8988T (cell line): ENCODE measurements around the gene RMDN2.
"Not testable (repeated sequence)": the region's sequence is repeated elsewhere in the genome, so short reads cannot be mapped to it uniquely, and the experiment has no call there.

Source experiments
- DNase-seq: peaks from one replicate; pipeline ENCODE4 v3.0.0; 2011

RMDN2 gene

GRCh38 chr2:37997629-37998028, 72.5 kb downstream of the RMDN2 start:
- no peak for DNase-seq

- DNase-seq = no peak
Measured at GRCh38 chr2:38000485-38001222, 75.6 kb downstream of the RMDN2 start.

- DNase-seq = not testable (repeated sequence)
Measured at GRCh38 chr2:38010187-38010586, 85.1 kb downstream of the RMDN2 start.

DNA sequence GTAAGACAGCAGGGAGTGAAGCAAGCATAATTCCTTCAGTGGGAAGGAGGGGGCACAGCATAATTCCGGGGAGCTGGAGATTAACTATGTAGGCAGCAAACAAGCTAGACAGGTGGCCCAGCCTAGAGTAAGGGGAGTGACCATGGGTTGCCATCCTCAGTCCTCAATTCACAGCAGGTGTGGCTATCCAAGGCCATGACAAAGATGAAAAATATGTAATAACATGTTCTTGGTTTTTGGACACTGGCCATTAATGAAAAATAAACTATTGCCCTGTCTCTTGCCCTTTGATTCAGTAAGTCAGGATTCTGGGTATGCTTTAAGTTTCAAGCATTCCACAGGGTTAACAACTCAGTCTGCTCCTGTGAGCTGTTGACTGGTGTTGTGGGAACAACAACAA, 85.9 kb downstream of the RMDN2 start:
- DNase-seq = no peak

DNA sequence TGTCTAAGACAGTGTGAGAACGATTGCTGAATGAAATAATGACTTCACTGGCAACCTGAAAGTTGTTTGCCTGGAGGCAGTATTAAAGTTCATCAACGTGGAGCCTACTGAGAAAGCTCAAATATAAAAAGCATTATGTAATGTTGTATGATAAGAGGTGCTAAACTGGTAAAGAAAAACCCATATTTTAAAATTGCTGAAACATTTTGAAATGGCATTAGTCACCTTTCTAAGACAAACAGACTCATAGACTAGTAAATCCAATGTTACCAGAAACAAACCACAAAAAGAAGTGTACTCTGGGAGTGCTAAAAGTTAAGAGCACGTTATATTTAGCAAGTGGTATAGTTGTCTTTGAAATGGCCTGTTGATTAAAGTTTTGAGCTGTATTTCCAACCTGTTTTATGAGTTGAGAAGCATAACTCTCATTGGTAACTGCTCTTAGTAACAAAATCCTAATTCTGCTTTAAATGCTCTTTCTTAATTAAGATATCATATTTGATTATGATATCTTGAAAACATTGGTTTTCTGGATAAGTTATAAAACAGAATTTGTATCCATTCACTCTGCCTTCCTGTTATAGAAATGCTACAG, 88.2 kb downstream of the RMDN2 start:
- no peak for DNase-seq

GRCh38 chr2:38016219-38016618, 91.1 kb downstream of the RMDN2 start:
- no peak for DNase-seq

DNA sequence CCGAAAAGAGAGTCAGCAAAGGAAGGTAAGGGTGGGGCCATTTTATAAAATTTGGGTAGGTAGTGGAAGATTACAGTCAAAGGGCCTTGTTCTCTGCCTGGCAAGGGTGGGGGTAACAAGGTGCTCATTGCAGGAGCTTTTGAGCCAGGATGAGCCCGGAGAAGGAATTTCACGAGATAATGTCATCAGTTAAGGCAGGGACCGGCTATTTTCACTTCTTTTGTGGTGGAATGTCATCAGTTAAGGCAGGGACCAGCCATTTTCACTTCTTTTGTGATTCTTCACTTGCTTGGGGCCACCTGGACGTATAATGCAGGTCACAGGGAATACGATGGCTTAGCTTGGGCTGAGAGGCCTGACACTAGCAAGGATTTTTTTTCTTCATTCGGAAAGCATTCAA, 92.7 kb downstream of the RMDN2 start:
- DNase-seq = no peak

GRCh38 chr2:38020359-38021069, 95.4 kb downstream of the RMDN2 start:
- not testable (repeated sequence) for DNase-seq

- DNase-seq = no peak
Measured at GRCh38 chr2:38021589-38021988, 96.5 kb downstream of the RMDN2 start.

- DNase-seq = no peak
Measured at GRCh38 chr2:38026846-38027245, 101.8 kb downstream of the RMDN2 start.

DNA sequence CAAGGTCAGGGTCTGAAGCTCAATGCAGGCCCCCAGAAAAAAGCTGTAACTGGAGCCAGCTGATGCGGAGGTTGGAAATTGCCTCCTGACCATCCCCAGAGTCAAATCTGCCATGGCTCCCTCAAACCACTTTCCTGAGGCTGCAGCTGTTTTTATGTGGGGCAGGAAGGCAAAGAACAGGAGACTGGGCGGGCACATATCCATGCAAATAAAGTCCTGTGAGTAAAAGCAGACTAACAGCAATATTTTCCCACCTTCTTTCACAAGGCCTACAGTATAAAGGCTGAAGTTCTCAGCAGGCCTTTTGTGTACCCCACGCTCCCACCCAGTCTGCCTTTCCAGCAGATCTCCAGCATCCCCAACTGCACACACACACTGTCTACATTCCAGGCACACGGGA, 103.7 kb downstream of the RMDN2 start:
- DNase-seq = no peak

DNA sequence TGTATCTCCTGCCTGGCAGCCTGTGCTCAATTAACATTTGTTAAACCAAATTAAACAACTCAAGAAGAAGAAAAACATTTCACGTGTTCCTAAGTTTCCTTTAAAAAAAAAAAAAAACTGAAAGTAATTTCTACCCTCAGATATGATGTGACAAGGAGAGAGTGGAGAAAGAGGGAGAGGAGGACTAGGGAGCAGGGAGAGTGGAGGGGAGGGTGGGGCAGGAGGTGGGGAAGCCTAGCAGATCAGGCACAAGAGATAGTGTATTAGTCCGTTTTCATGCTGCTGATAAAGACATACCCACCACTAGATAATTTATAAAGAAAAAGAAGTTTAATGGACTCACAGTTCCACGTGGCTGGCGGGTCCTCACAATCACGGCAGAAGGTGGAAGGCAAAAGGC, 104.4 kb downstream of the RMDN2 start:
- no peak for DNase-seq

GRCh38 chr2:38030635-38031355, 105.7 kb downstream of the RMDN2 start:
- no peak for DNase-seq

DNA sequence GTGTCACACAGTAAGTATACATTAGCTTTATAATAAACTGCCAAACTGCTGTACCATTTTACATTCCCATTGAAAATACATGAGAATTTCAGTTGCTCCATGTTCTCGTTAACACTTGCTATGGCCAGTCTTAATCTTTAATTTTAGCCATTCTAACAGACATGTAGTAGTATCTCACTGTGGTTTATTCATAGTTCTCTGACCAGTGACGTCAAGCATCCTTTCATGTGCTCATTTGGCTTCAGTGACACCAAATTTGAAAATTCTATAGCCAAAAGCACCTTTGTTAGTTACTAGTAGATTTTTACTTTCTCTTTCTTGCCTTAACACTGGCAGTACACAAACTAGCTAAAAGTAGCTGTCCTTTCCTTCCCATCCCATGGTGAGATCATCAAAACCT, 107.9 kb downstream of the RMDN2 start:
- no peak for DNase-seq

GRCh38 chr2:38033646-38034045, 108.6 kb downstream of the RMDN2 start:
- no peak for DNase-seq

- DNase-seq = no peak
Measured at GRCh38 chr2:38035968-38036367, 110.9 kb downstream of the RMDN2 start.

- no peak for DNase-seq
Measured at GRCh38 chr2:38037325-38037724, 112.2 kb downstream of the RMDN2 start.

DNA sequence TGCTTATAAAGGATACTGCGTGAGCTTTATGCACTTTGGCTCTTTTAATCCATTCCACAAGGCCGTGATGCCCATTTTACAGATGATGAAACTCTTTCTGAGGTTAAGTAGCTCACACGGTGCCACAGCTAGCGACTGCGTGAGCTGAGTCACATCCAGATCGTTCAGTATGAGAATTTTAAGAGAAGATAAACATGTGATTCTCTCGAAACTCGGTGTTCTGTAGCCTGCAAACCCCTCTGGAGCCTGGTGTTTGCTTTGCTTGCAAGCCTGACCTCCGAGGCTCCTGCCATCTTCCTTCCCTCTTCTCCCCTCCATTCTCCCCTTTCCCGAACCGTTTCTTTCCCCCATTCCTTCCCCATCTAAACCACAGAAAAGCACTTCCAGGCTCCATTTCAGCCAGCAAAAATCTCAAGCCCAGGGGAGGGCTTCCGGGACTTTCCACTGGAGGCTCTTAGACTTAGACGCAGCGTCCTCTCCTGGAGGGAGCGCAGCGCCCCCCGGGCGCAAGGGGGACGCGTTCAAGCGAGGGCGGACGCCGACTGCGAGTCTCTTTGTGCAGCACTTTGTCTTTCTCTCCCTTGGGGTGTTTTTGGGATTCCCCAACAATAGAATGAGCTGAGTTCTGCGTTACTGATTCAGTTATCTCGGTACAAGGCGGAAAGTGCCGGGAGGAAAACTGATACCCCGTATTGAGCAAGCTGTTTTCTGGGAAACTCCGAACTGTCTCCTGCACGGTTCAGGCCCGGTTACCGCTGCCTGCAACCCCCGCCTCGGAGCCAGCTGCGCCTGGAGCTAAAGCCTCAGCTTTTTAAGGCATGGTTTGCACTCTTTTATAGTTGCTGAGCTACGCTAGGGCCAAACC, 112.9 kb downstream of the RMDN2 start:
- no peak for DNase-seq

DNA sequence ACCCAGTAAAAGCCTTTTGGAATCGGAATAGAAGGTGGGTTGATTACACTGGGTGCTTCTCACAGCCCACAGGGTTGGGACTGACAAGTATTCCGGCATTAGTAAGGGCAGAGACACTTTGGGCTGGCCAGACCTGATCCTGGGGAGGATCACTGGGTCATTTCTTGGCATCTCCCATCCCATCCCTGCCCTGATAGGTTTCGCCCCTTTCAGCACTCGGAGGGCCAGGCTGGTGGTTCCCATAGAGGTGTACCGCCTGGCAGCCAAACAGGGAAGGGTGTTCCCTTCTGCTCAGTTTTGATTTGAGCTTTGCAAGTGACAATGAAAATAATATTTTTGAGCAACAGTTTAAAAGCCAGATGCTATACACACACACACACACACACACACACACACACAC, 113.6 kb downstream of the RMDN2 start:
- DNase-seq = no peak

GRCh38 chr2:38039121-38039910, 114.2 kb downstream of the RMDN2 start:
- no peak for DNase-seq

DNA sequence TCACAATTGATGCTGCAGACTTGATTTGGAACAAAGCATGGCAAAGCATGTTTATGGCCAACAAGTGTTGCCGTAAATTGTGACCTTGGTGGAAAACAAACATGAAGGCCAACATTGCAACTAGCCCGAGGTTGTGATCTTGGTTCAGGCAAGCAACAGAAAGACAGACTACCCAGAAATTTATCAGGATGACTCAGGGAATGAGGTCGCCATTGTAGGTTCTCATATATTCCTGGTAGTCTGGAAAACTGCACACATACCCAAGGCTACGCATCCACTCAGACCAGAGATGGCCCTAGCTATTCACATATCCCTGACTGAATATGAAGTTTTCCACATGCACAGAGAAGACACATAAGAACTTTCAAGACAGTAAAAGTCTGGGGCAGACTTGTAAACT, 120.7 kb downstream of the RMDN2 start:
- DNase-seq = no peak

DNA sequence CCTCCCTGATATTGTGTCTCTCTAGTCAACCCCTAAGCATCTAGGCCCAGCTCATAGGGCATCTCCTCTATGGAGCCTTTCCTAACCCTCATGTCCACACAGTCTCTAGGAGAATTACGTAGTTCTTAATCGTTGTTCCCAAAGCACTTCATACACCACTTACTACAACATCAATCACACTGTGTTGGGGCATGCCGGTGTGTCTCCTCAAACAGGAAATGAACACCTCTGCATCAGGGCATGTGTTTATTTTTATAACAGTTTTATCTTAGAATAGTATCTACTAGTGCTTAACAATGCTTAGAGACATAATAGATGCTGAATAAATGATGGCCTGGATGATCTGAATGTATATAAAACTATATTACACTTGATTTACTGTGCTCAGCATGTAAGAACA, 131.1 kb downstream of the RMDN2 start:
- no peak for DNase-seq
